Tibial nerve (tissue), 4 donors: ENCODE measurements around the gene KRTAP10-6. TPM values are rescaled to one million over a fixed set of nuclear protein-coding genes. Genes with fewer than 3 reads are reported as not detected.
"Not testable (repeated sequence)": the region's sequence is repeated elsewhere in the genome, so short reads cannot be mapped to it uniquely, and the experiment has no call there.

ENCODE experiments used
- DNase-seq, 2 donors: peaks; one replicate each; pipeline ENCODE4 v3.0.0-alpha.2; 2019; ENCODE audit warnings: low spot score in 2 of 2
- H3K27ac ChIP-seq, 4 donors: fragments of 200-600 bp; sonication (generic) in 3 of 4; one replicate each; pipeline ENCODE4 v1.5.1; 2017 to 2019; ENCODE audit warnings: mild to moderate bottlenecking in 1 of 4
- H3K27me3 ChIP-seq, 2 donors: fragments of 200-600 bp; sonication (generic) in 1 of 2; one replicate each; pipeline versions ENCODE4 v1.5.1 to v1.6.0; 2017 to 2019
- H3K36me3 ChIP-seq, 3 donors: fragments of 200-600 bp; sonication (generic); one replicate each; pipeline ENCODE4 v1.5.1; 2018 to 2019
- H3K4me1 ChIP-seq, 4 donors: fragments of 200-600 bp; sonication (generic) in 3 of 4; one replicate each; pipeline ENCODE4 v1.5.1; 2017 to 2019
- H3K4me3 ChIP-seq, 4 donors: fragments of 200-600 bp; sonication (generic) in 3 of 4; one replicate each; pipeline ENCODE4 v1.5.1; 2017 to 2019; ENCODE audit warnings: mild to moderate bottlenecking in 1 of 4, moderate library complexity in 1 of 4
- H3K9me3 ChIP-seq, 4 donors: fragments of 200-600 bp; sonication (generic) in 3 of 4; one replicate each; pipeline ENCODE4 v1.5.1; 2017 to 2019
- CTCF ChIP-seq, 5 experiments: fragments of 200-600 bp in 3 of 5; fragments of 450-650 bp in 2 of 5; sonication (generic) in 3 of 5; IDR thresholded peaks; one replicate each; pipeline ENCODE4 v1.5.1; 2016 to 2019; ENCODE audit warnings: antibody characterized with exemption in 5 of 5, mild to moderate bottlenecking in 3 of 5, moderate library complexity in 2 of 5
- EP300 ChIP-seq, 2 donors: sonication (generic); formaldehyde crosslinking; IDR thresholded peaks; one replicate each; pipeline ENCODE4 v1.6.1; 2017; ENCODE audit warnings: antibody characterized with exemption in 2 of 2, mild to moderate bottlenecking in 1 of 2
- POLR2A ChIP-seq, 2 donors: fragments of 450-650 bp; IDR thresholded peaks; one replicate each; pipeline ENCODE4 v1.6.1; 2017; ENCODE audit warnings: antibody characterized with exemption in 2 of 2, mild to moderate bottlenecking in 2 of 2, moderate library complexity in 2 of 2
- WGBS, 2 donors: methylation state at CpG; one replicate each; pipeline ENCODE4 v1.1.5; 2018; 5-methylcytosine and 5-hydroxymethylcytosine counted together
- total RNA-seq, 4 donors: library from RNA; depleted of rRNA; stranded (reverse); fragments of >200 nt; gene quantifications; one replicate each; pipeline ENCODE4 v1.1.0, GENCODE V29; 2016

KRTAP10-6 gene
- not detected for total RNA-seq

- WGBS, 2 donors, result 50 to 56% methylated on average over 29 to 31 of the region's 33 CpGs
- no peak within 1 kb of the TSS for H3K27ac ChIP-seq
- no peaks in the 10 kb centered on the region for H3K4me1 ChIP-seq
- no peak within 1 kb of the TSS for H3K4me3 ChIP-seq
- H3K27me3 ChIP-seq, result peaks cover 0 to 10% of the 10 kb centered on the region in 2 donors
- DNase-seq, result no peak
- H3K36me3 ChIP-seq, result no peaks in the 10 kb centered on the region
- H3K9me3 ChIP-seq, result peaks cover 0 to 3% (median 0%) of the 10 kb centered on the region in 4 donors
- TF ChIP-seq POLR2A (IDR thresholded peaks at IDR 0.05) (no peak), CTCF (IDR thresholded peaks at IDR 0.05) (no peak), EP300 (IDR thresholded peaks at IDR 0.05) (no peak)
These were observed at the start of gene KRTAP10-6 for GRCh38 chr21:44592446-44593311. KRTAP10-6 (minus strand) TSS chr21:44592505; CDS start chr21:44592484, 21 bp downstream.

GRCh38 chr21:44640761-44641160, 48.5 kb upstream of the KRTAP10-6 start:
- Histone ChIP-seq H3K27me3 (no peaks in the 10 kb centered on the region), H3K27ac (no peak overlapping the region), H3K4me1 (no peaks in the 10 kb centered on the region), H3K36me3 (no peaks in the 10 kb centered on the region), H3K9me3 (peaks cover 0 to 43% (median 4%) of the 10 kb centered on the region in 4 donors), H3K4me3 (no peak overlapping the region)
- no peak for TF ChIP-seq EP300 (IDR thresholded peaks at IDR 0.05)
- no peak for TF ChIP-seq CTCF (IDR thresholded peaks at IDR 0.05)
- no peak for TF ChIP-seq POLR2A (IDR thresholded peaks at IDR 0.05)
- no peak for DNase-seq
- WGBS, 2 donors, result 91 to 96% methylated on average over 5 of the region's 5 CpGs

- no peak for DNase-seq
- no peak overlapping the region for H3K27ac ChIP-seq
- no peaks in the 10 kb centered on the region for H3K27me3 ChIP-seq
- H3K9me3 ChIP-seq, result peaks cover 0 to 29% (median 0%) of the 10 kb centered on the region in 4 donors
- TF ChIP-seq EP300 (IDR thresholded peaks at IDR 0.05) (no peak), CTCF (IDR thresholded peaks at IDR 0.05) (no peak), POLR2A (IDR thresholded peaks at IDR 0.05) (no peak)
- H3K4me1 ChIP-seq, result no peaks in the 10 kb centered on the region
- no peak overlapping the region for H3K4me3 ChIP-seq
- H3K36me3 ChIP-seq, result no peaks in the 10 kb centered on the region
- 72 to 79% methylated on average over 9 to 12 of the region's 12 CpGs for WGBS, 2 donors
These were observed 47.0 kb upstream of the KRTAP10-6 start for GRCh38 chr21:44639331-44639655.

- peaks cover 0 to 23% (median 0%) of the 10 kb centered on the region in 4 donors for H3K9me3 ChIP-seq
- not testable (repeated sequence) for H3K4me3 ChIP-seq, H3K36me3 ChIP-seq, H3K27ac ChIP-seq, DNase-seq, H3K27me3 ChIP-seq, H3K4me1 ChIP-seq
- WGBS, 2 donors, result 80 to 90% methylated on average over 9 to 19 of the region's 21 CpGs
These were observed 46.4 kb upstream of the KRTAP10-6 start for GRCh38 chr21:44638506-44639330.

GRCh38 chr21:44637851-44638348, 45.6 kb upstream of the KRTAP10-6 start:
- 57 to 59% methylated on average over 9 to 11 of the region's 12 CpGs for WGBS, 2 donors
- not testable (repeated sequence) for DNase-seq, H3K36me3 ChIP-seq, H3K27me3 ChIP-seq, H3K27ac ChIP-seq, H3K4me1 ChIP-seq, H3K4me3 ChIP-seq
- H3K9me3 ChIP-seq, result peaks cover 0 to 18% (median 0%) of the 10 kb centered on the region in 4 donors
